IPS-18c (cell line): ENCODE results near the gene TENM4.

ENCODE experiments used
- H3K4me3 ChIP-seq: 2 replicates; pipeline ENCODE4 v1.7.0; 2013; ENCODE audit warnings: low read depth, mild to moderate bottlenecking, low read length, moderate library complexity; ENCODE audit not compliant: insufficient read depth
- H3K9me3 ChIP-seq: one replicate; pipeline ENCODE4 v1.6.1; 2013; ENCODE audit warnings: mild to moderate bottlenecking, low read length, moderate library complexity; ENCODE audit not compliant: control insufficient read depth, insufficient read depth

TENM4 gene

GRCh38 chr11:79262221-79262620 lies 178.6 kb downstream of the TENM4 start:
- Histone ChIP-seq H3K9me3 (no peaks in the 10 kb centered on the region), H3K4me3 (no peak overlapping the region)

GRCh38 chr11:79261684-79262083 lies 179.1 kb downstream of the TENM4 start:
- H3K4me3 ChIP-seq = no peak overlapping the region
- no peaks in the 10 kb centered on the region for H3K9me3 ChIP-seq

GRCh38 chr11:79259800-79260199 lies 181.0 kb downstream of the TENM4 start:
- Histone ChIP-seq H3K4me3 (no peak overlapping the region), H3K9me3 (no peaks in the 10 kb centered on the region)

- H3K4me3 ChIP-seq = no peak overlapping the region
- H3K9me3 ChIP-seq = no peaks in the 10 kb centered on the region
These were observed 182.3 kb downstream of the TENM4 start for GRCh38 chr11:79258576-79258975.

- Histone ChIP-seq H3K9me3 (no peaks in the 10 kb centered on the region), H3K4me3 (no peak overlapping the region)
These were observed 184.9 kb downstream of the TENM4 start for GRCh38 chr11:79255965-79256364.

- no peaks in the 10 kb centered on the region for H3K9me3 ChIP-seq
- no peak overlapping the region for H3K4me3 ChIP-seq
These were observed 187.6 kb downstream of the TENM4 start for GRCh38 chr11:79253280-79253679.

- peaks cover 2% of the 10 kb centered on the region for H3K9me3 ChIP-seq
- H3K4me3 ChIP-seq = no peak overlapping the region
These were observed 191.4 kb downstream of the TENM4 start for GRCh38 chr11:79249295-79249993.

- Histone ChIP-seq H3K9me3 (peaks cover 4% of the 10 kb centered on the region), H3K4me3 (no peak overlapping the region)
These were observed 196.0 kb downstream of the TENM4 start for GRCh38 chr11:79244798-79245197.

GRCh38 chr11:79244241-79244772 lies 196.5 kb downstream of the TENM4 start:
- H3K9me3 ChIP-seq = peaks cover 4% of the 10 kb centered on the region
- no peak overlapping the region for H3K4me3 ChIP-seq

- Histone ChIP-seq H3K9me3 (peaks cover 4% of the 10 kb centered on the region), H3K4me3 (no peak overlapping the region)
These were observed 197.2 kb downstream of the TENM4 start for GRCh38 chr11:79243422-79244210.

- H3K4me3 ChIP-seq = no peak overlapping the region
- H3K9me3 ChIP-seq = peaks cover 4% of the 10 kb centered on the region
These were observed 198.2 kb downstream of the TENM4 start for GRCh38 chr11:79242616-79243015.

- Histone ChIP-seq H3K9me3 (peaks cover 4% of the 10 kb centered on the region), H3K4me3 (no peak overlapping the region)
These were observed 199.0 kb downstream of the TENM4 start for GRCh38 chr11:79241852-79242241.

GRCh38 chr11:79241205-79241851 lies 199.5 kb downstream of the TENM4 start:
- H3K4me3 ChIP-seq = no peak overlapping the region
- H3K9me3 ChIP-seq = peaks cover 4% of the 10 kb centered on the region

GRCh38 chr11:79237703-79238102 lies 203.1 kb downstream of the TENM4 start:
- Histone ChIP-seq H3K4me3 (no peak overlapping the region), H3K9me3 (no peaks in the 10 kb centered on the region)

GRCh38 chr11:79237091-79237490 lies 203.7 kb downstream of the TENM4 start:
- H3K4me3 ChIP-seq = no peak overlapping the region
- H3K9me3 ChIP-seq = no peaks in the 10 kb centered on the region

GRCh38 chr11:79236541-79236971 lies 204.3 kb downstream of the TENM4 start:
- H3K4me3 ChIP-seq = no peak overlapping the region

GRCh38 chr11:79235696-79236095 lies 205.1 kb downstream of the TENM4 start:
- H3K4me3 ChIP-seq = no peak overlapping the region
- no peaks in the 10 kb centered on the region for H3K9me3 ChIP-seq

More at GRCh38 chr11:79236541-79236971, 204.3 kb downstream of the TENM4 start:
- no peaks in the 10 kb centered on the region for H3K9me3 ChIP-seq

GRCh38 chr11:79232346-79232745 lies 208.5 kb downstream of the TENM4 start:
- Histone ChIP-seq H3K4me3 (no peak overlapping the region), H3K9me3 (no peaks in the 10 kb centered on the region)
